Epithelial cell of esophagus (primary cell): Measurements from ENCODE around the gene EPYC.
A peak's percentile ranks its signal among the peaks of the same experiment; 100 is the strongest.

Source experiments
- DNase-seq: peaks from one replicate; pipeline ENCODE4 v3.0.0; 2010; ENCODE audit warnings: low read depth
- H3K4me3 ChIP-seq: 2 replicates; pipeline ENCODE4 v1.5.1; 2011; ENCODE audit warnings: mild to moderate bottlenecking, low read length, control low read depth
- CTCF ChIP-seq: IDR thresholded peaks from 2 replicates; pipeline ENCODE4 v1.5.1; 2011; ENCODE audit warnings: low read depth, mild to moderate bottlenecking, low read length, control low read depth, inconsistent platforms; ENCODE audit not compliant: insufficient read depth; ENCODE audit errors: missing control alignments

The EPYC gene

GRCh38 chr12:91037276-91037675 lies 32.5 kb upstream of the EPYC start:
- no peak for DNase-seq
- H3K4me3 ChIP-seq: no peak overlapping the region
- no peak for TF ChIP-seq CTCF

- DNase-seq: no peak
- TF ChIP-seq CTCF: no peak
- no peak overlapping the region for H3K4me3 ChIP-seq
These were observed 28.5 kb upstream of the EPYC start for GRCh38 chr12:91033251-91033650.

- no peak for TF ChIP-seq CTCF
- peak; percentile 55 for DNase-seq
- no peak overlapping the region for H3K4me3 ChIP-seq
These were observed 18.7 kb upstream of the EPYC start for GRCh38 chr12:91023326-91024004.

GRCh38 chr12:91021076-91021475 lies 16.3 kb upstream of the EPYC start:
- no peak for TF ChIP-seq CTCF
- H3K4me3 ChIP-seq: no peak overlapping the region
- no peak for DNase-seq

GRCh38 chr12:91019455-91019854 lies 14.7 kb upstream of the EPYC start:
- no peak for TF ChIP-seq CTCF
- no peak overlapping the region for H3K4me3 ChIP-seq
- DNase-seq: no peak

- TF ChIP-seq CTCF: no peak
- no peak overlapping the region for H3K4me3 ChIP-seq
- DNase-seq: no peak
These were observed 12.9 kb upstream of the EPYC start for GRCh38 chr12:91017511-91018263.

- no peak for TF ChIP-seq CTCF
- H3K4me3 ChIP-seq: no peak overlapping the region
- no peak for DNase-seq
These were observed 12.3 kb upstream of the EPYC start for GRCh38 chr12:91017043-91017442.
